ENCODE results near the gene TBC1D10B.

- no peak for TF ChIP-seq CTCF (IDR thresholded peaks at IDR 0.05)
- TF ChIP-seq POLR2A (IDR thresholded peaks at IDR 0.05), result no peak
- no peak for TF ChIP-seq EP300 (IDR thresholded peaks at IDR 0.05)
- TF ChIP-seq POLR2AphosphoS5 (IDR thresholded peaks at IDR 0.05), result no peak
These were observed 45.8 kb upstream of the TBC1D10B start for GRCh38 chr16:30416047-30416603.

Measured in sigmoid colon (tissue), 4 donors.